HG03442 (cell line): Measurements from ENCODE around the gene WDFY4.
A peak's percentile ranks its signal among the peaks of the same experiment; 100 is the strongest.

Source experiments
- ATAC-seq: cut with Tn5 transposase; IDR thresholded peaks from one replicate; pipeline ENCODE4 v1.9.1; 2021; ENCODE audit warnings: mild to moderate bottlenecking, moderate library complexity; ENCODE audit not compliant: unreplicated experiment

Gene WDFY4

GRCh38 chr10:48740015-48740707 is 55.5 kb downstream of the WDFY4 start:
- ATAC-seq, result no peak

DNA sequence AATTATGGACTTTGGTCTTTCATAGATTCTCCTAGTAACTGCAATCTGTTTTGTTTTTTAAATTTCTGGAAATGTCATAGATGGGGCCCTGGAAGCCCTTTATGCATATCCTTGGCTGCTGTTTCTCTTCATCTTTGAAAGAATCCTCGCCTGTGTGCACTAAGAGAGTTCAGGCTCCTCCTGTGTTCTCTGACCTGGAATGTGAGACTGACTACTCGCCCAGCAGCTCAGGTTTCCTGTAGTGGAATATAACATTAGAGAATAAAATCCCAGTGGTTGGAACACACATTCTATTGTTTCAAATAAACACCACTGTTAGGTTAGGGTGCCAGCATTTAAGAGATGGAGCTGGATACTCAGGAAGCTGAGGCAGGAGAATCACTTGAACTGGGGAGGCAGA is 56.3 kb downstream of the WDFY4 start:
- no peak for ATAC-seq

GRCh38 chr10:48742891-48743860 is 58.5 kb downstream of the WDFY4 start:
- no peak for ATAC-seq

GRCh38 chr10:48744587-48744986 is 59.9 kb downstream of the WDFY4 start:
- ATAC-seq, result peak; percentile 56

- no peak for ATAC-seq
Measured at GRCh38 chr10:48745662-48746245, 61.1 kb downstream of the WDFY4 start.

- ATAC-seq, result peak; percentile 45
Measured at GRCh38 chr10:48748573-48748972, 63.9 kb downstream of the WDFY4 start.

- ATAC-seq, result no peak
Measured at GRCh38 chr10:48749254-48749787, 64.6 kb downstream of the WDFY4 start.

DNA sequence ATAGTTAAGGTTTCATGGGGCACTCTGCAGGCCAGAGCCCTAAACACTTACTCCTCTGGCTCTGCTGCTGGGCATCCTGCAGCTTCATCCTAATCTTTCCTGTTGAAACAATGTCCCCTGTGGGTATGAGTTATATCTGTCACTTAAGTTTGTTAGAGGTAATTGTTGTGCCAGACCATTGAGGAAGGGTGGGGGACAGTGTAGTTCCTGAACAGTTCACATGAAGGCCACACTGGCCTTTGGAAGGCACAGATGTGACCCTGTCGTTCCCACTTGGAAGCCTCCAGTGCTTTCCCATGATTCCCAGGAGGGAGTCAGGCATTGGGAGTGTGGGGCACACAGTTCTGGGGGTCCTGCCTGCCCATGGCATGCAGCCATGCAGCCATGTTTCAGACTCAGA is 65.3 kb downstream of the WDFY4 start:
- ATAC-seq, result no peak

- no peak for ATAC-seq
Measured at GRCh38 chr10:48750991-48751390, 66.3 kb downstream of the WDFY4 start.

- ATAC-seq, result no peak
Measured at GRCh38 chr10:48751730-48752129, 67.1 kb downstream of the WDFY4 start.

- no peak for ATAC-seq
Measured at GRCh38 chr10:48758411-48758810, 73.7 kb downstream of the WDFY4 start.

GRCh38 chr10:48759113-48759901 is 74.6 kb downstream of the WDFY4 start:
- ATAC-seq, result peak; percentile 77

DNA sequence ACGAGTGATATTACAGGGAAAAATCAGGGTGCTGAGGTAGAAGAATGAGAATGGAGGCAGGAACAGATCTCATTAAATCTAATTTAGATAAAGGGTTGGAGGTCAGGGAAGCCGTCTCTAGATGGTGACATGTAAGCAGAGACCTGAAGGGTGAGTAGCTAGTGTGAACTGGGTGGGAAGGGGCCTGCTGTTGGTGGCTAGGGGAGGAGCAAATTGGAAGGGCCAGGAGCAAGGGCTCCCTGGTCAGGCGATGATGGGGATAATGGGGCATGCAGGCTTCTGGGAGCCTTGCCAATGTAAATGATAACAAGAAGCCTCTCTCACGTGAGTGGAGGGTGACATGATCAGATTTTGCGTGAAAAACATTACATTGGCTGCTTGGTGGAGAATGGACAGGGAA is 76.3 kb downstream of the WDFY4 start:
- no peak for ATAC-seq

DNA sequence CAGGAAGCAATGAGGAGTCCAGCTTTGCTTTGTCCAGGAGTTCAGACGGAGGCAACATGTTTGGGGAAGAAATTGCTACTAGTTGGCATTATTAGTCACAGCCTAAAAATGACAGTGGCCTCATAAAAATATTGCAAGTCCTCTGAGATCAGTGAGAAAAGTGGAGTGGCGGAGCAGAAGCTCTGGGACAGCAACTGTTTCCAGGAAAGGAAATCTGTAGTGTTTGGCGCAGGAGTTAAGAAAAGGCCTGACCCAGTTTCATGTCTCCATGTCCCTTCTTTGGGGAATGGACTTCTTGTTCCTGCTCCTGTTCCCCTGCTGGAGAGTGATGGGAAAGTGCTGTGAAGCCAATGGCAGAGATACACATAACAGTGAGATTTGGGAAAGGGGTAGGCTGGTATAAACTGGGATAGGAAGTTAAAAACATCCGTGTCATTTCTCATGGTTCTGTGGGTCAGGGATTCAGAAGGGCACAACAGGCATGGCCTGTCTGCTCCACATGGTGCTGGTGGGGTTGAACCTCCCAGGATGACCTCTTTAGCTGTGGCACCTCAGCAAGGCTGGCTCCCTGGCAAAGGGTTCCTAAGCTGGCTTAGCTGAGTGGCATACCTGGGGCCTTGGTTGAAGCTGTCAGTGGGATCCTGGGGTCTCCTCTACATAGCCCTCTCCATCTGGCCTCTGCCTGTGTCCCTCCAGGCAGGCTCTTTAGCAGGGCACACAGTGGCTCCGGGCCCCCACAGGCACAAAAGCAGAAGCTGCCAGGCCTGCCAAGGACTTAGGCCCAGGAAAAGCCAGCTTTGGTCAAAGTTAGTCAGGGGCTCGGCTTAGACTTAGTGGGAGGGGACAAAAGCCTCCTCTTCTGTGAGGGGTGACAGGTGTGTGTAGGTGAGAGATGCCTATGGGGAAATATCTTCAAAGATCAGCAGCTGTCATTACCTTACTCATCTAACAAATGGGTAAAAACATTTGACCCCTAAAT is 77.7 kb downstream of the WDFY4 start:
- ATAC-seq, result no peak

GRCh38 chr10:48763403-48763965 is 78.8 kb downstream of the WDFY4 start:
- ATAC-seq, result no peak

DNA sequence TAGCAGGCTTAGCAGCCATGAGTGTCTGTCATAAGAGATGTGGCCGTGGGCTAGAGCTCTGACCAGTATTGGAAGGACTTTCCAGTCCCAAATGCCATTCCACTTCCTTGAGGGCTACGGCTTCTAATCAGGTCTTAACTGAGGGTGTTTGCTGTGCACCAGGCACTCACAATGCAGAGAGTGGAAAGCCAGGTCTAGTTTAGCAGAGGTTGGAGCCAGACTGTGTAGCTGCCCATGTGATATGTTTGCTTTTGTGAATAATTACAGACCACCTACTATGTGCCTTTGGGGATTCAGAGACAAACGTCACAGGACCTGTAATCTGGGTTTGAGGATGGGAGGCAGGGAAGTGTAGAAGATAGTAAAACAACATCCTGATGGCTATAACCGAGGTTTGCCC is 79.8 kb downstream of the WDFY4 start:
- no peak for ATAC-seq

- no peak for ATAC-seq
Measured at GRCh38 chr10:48765039-48765438, 80.4 kb downstream of the WDFY4 start.

DNA sequence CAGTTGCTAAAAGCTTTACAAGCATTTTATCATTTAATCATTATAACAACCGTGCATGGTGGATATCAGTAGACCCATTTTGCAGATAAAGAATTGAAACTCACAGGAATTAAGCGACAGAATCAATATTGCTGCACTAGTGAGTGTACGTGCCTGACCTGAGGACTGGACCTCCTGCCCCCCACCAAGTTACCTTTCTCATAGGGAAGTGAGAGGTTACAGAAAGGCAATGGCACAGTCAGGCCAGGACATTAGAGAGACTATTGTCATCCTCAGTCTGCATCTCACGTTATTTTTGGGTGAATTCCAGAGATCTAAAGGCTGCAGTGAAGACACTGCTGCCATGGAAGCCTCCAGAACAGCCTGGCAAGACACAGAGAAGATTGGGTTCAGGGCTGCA is 80.9 kb downstream of the WDFY4 start:
- no peak for ATAC-seq
